Esophagus muscularis mucosa (tissue), 4 donors: ENCODE results near the gene TUBB2B. TPM values are rescaled to one million over a fixed set of nuclear protein-coding genes. Genes with fewer than 3 reads are reported as not detected.
"Not testable (repeated sequence)": the region's sequence is repeated elsewhere in the genome, so short reads cannot be mapped to it uniquely, and the experiment has no call there.

ENCODE experiments used
- DNase-seq: peaks from one replicate; pipeline ENCODE4 v3.0.0-alpha.2; 2017; ENCODE audit errors: extremely low spot score
- H3K27ac ChIP-seq, 4 donors: fragments of 200-600 bp; sonication (generic); replicated peaks in 1 of 4; 1 replicate in 3 of 4; 2 replicates in 1 of 4; pipeline ENCODE4 v1.5.1; 2016 to 2019; ENCODE audit warnings: mild to moderate bottlenecking in 1 of 4
- H3K27me3 ChIP-seq, 4 donors: fragments of 200-600 bp; sonication (generic); one replicate each; pipeline versions ENCODE4 v1.5.1 to v1.6.0; 2016 to 2019
- H3K36me3 ChIP-seq, 4 donors: fragments of 200-600 bp; sonication (generic); one replicate each; pipeline ENCODE4 v1.5.1; 2016 to 2019
- H3K4me1 ChIP-seq, 4 donors: fragments of 200-600 bp; sonication (generic); one replicate each; pipeline ENCODE4 v1.5.1; 2016 to 2019
- H3K4me3 ChIP-seq, 4 donors: fragments of 200-600 bp; sonication (generic); 1 replicate in 2 of 4; 2 replicates in 2 of 4; pipeline ENCODE4 v1.5.1; 2016 to 2019; ENCODE audit warnings: mild to moderate bottlenecking in 4 of 4, moderate library complexity in 1 of 4
- H3K9me3 ChIP-seq, 4 donors: fragments of 200-600 bp; sonication (generic); 1 replicate in 3 of 4; 2 replicates in 1 of 4; pipeline ENCODE4 v1.5.1; 2016 to 2019
- CTCF ChIP-seq, 3 experiments: fragments of 200-600 bp in 2 of 3; fragments of 450-650 bp in 1 of 3; sonication (generic) in 2 of 3; IDR thresholded peaks; one replicate each; pipeline ENCODE4 v1.5.1; 2017 to 2019; ENCODE audit warnings: antibody characterized with exemption in 3 of 3, mild to moderate bottlenecking in 2 of 3, moderate library complexity in 1 of 3
- EP300 ChIP-seq: sonication (generic); formaldehyde crosslinking; IDR thresholded peaks from one replicate; pipeline ENCODE4 v1.6.1; 2017; ENCODE audit warnings: antibody characterized with exemption
- POLR2A ChIP-seq: fragments of 450-650 bp; IDR thresholded peaks from one replicate; pipeline ENCODE4 v1.6.1; 2017; ENCODE audit warnings: antibody characterized with exemption, moderate library complexity, mild to moderate bottlenecking, low read depth
- POLR2AphosphoS5 ChIP-seq, 2 donors: sonication (generic); formaldehyde crosslinking; IDR thresholded peaks; one replicate each; pipeline ENCODE4 v1.6.1; 2017; ENCODE audit warnings: antibody characterized with exemption in 2 of 2
- WGBS: methylation state at CpG from one replicate; pipeline ENCODE4 v1.1.5; 2018; 5-methylcytosine and 5-hydroxymethylcytosine counted together
- intact Hi-C: fragments of 100-400 bp; cut with DNase I; formaldehyde crosslinking; loops from one replicate; pipeline ENCODE4 v1.15.1; 2023
- total RNA-seq, 4 donors: library from RNA; depleted of rRNA; stranded (reverse); fragments of >200 nt; gene quantifications; one replicate each; pipeline versions ENCODE4 v1.1.0 to v1.2.1, GENCODE V29; 2016

The TUBB2B gene
- total RNA-seq, 4 donors from 2014 or later: 12.0 to 35.8 (median 20.9) TPM

GRCh38 chr6:3201388-3201787, 26.1 kb downstream of the TUBB2B start:
- H3K4me3 ChIP-seq: no peak overlapping the region
- WGBS: 87% methylated on average over 2 of the region's 2 CpGs
- no peaks in the 10 kb centered on the region for H3K27me3 ChIP-seq
- no peak overlapping the region for H3K27ac ChIP-seq
- H3K4me1 ChIP-seq: no peaks in the 10 kb centered on the region
- TF ChIP-seq CTCF (IDR thresholded peaks at IDR 0.05) (no peak), EP300 (no peak), POLR2A (no peak), POLR2AphosphoS5 (IDR thresholded peaks at IDR 0.05) (no peak)
- no peaks in the 10 kb centered on the region for H3K9me3 ChIP-seq
- H3K36me3 ChIP-seq: no peaks in the 10 kb centered on the region
- no peak for DNase-seq
- intact Hi-C loops: no loop called here

- intact Hi-C loops: no loop called here
- H3K27me3 ChIP-seq: no peaks in the 10 kb centered on the region
- no peaks in the 10 kb centered on the region for H3K4me1 ChIP-seq
- TF ChIP-seq EP300: no peak
- no peak for TF ChIP-seq POLR2AphosphoS5 (IDR thresholded peaks at IDR 0.05)
- TF ChIP-seq CTCF (IDR thresholded peaks at IDR 0.05): no peak
- no peak for TF ChIP-seq POLR2A
- H3K27ac ChIP-seq: no peak overlapping the region
- H3K4me3 ChIP-seq: no peak overlapping the region
- H3K9me3 ChIP-seq: no peaks in the 10 kb centered on the region
- no peak for DNase-seq
- no peaks in the 10 kb centered on the region for H3K36me3 ChIP-seq
These were observed 26.8 kb downstream of the TUBB2B start for GRCh38 chr6:3200682-3201081.

GRCh38 chr6:3199382-3199781, 28.1 kb downstream of the TUBB2B start:
- Histone ChIP-seq H3K9me3 (no peaks in the 10 kb centered on the region), H3K27ac (no peak overlapping the region), H3K4me3 (no peak overlapping the region), H3K4me1 (peaks cover 0 to 10% (median 9%) of the 10 kb centered on the region in 4 donors), H3K27me3 (no peaks in the 10 kb centered on the region), H3K36me3 (no peaks in the 10 kb centered on the region)
- no peak for DNase-seq
- 79% methylated on average over 5 of the region's 5 CpGs for WGBS
- TF ChIP-seq POLR2AphosphoS5 (IDR thresholded peaks at IDR 0.05): no peak
- no peak for TF ChIP-seq POLR2A
- TF ChIP-seq CTCF (IDR thresholded peaks at IDR 0.05): no peak
- TF ChIP-seq EP300: no peak
- intact Hi-C loops: no loop called here

GRCh38 chr6:3197734-3198133, 29.7 kb downstream of the TUBB2B start:
- intact Hi-C loops, H3K9me3 ChIP-seq, H3K27ac ChIP-seq, H3K27me3 ChIP-seq, DNase-seq, H3K4me3 ChIP-seq, H3K36me3 ChIP-seq: not testable (repeated sequence)
- WGBS: 83% methylated on average over 3 of the region's 5 CpGs
- H3K4me1 ChIP-seq: peaks cover 0 to 11% (median 11%) of the 10 kb centered on the region in 4 donors

- no peak for DNase-seq
- Histone ChIP-seq H3K27ac (no peak overlapping the region), H3K4me3 (no peak overlapping the region), H3K36me3 (no peaks in the 10 kb centered on the region), H3K27me3 (no peaks in the 10 kb centered on the region), H3K4me1 (peaks cover 0 to 11% (median 11%) of the 10 kb centered on the region in 4 donors), H3K9me3 (no peaks in the 10 kb centered on the region)
- WGBS: 88% methylated on average over 5 of the region's 5 CpGs
- TF ChIP-seq POLR2AphosphoS5 (IDR thresholded peaks at IDR 0.05): no peak
- TF ChIP-seq CTCF (IDR thresholded peaks at IDR 0.05): no peak
- TF ChIP-seq EP300: no peak
- no peak for TF ChIP-seq POLR2A
- intact Hi-C loops: no loop called here
These were observed 30.7 kb downstream of the TUBB2B start for GRCh38 chr6:3196770-3197169.
